Esophagus squamous epithelium (tissue), 4 donors: ENCODE data around the gene SPACA7.

Experiments used
- CTCF ChIP-seq, 6 experiments: fragments of 450-650 bp in 4 of 6; fragments of 200-600 bp in 2 of 6; sonication (generic) in 2 of 6; IDR thresholded peaks; one replicate each; pipeline ENCODE4 v1.5.1; 2016 to 2019; ENCODE audit warnings: antibody characterized with exemption in 6 of 6, mild to moderate bottlenecking in 4 of 6, moderate library complexity in 4 of 6
- POLR2A ChIP-seq, 4 donors: fragments of 450-650 bp; IDR thresholded peaks; one replicate each; pipeline ENCODE4 v1.6.1; 2017; ENCODE audit warnings: antibody characterized with exemption in 4 of 4, mild to moderate bottlenecking in 4 of 4, moderate library complexity in 3 of 4

- no peak for TF ChIP-seq CTCF (IDR thresholded peaks at IDR 0.05)
- no peak for TF ChIP-seq POLR2A (IDR thresholded peaks at IDR 0.05)
Measured at GRCh38 chr13:112326821-112327370, 49.3 kb upstream of the SPACA7 start.
